Measurements from ENCODE around the gene RHEB.

GRCh38 chr7:151495360-151495759 is 24.3 kb downstream of the RHEB start:
- TF ChIP-seq CTCF (IDR thresholded peaks at IDR 0.05), result no peak
- TF ChIP-seq ZFX (IDR thresholded peaks at IDR 0.05; ENCODE audit: borderline replicate concordance), result no peak
